Thymus (tissue), 11 donors: ENCODE data around the gene LOXHD1. TPM values are rescaled to one million over a fixed set of nuclear protein-coding genes. Genes with fewer than 3 reads are reported as not detected.

Experiments
- DNase-seq, 9 donors: peaks; one replicate each; pipeline ENCODE4 v3.0.0-alpha.2; 2013; ENCODE audit warnings: low spot score in 9 of 9, low read depth in 6 of 9, missing footprints in 1 of 9
- H3K27ac ChIP-seq, 2 donors: one replicate each; pipeline ENCODE4 v1.5.1; 2013; ENCODE audit warnings: control low read depth in 1 of 2, low read depth in 1 of 2, low read length in 1 of 2, mild to moderate bottlenecking in 1 of 2, moderate library complexity in 1 of 2
- H3K27me3 ChIP-seq, 2 donors: one replicate each; pipeline ENCODE4 v1.5.1; 2013; ENCODE audit warnings: low read length in 1 of 2; ENCODE audit not compliant: control insufficient read depth in 2 of 2, insufficient read depth in 1 of 2
- H3K36me3 ChIP-seq, 2 donors: one replicate each; pipeline ENCODE4 v1.5.1; 2013; ENCODE audit warnings: low read length in 1 of 2, mild to moderate bottlenecking in 1 of 2, moderate library complexity in 1 of 2; ENCODE audit not compliant: control insufficient read depth in 2 of 2, insufficient read depth in 2 of 2
- H3K4me1 ChIP-seq, 2 donors: one replicate each; pipeline ENCODE4 v1.5.1; 2013; ENCODE audit warnings: low read length in 2 of 2; ENCODE audit not compliant: control insufficient read depth in 2 of 2, insufficient read depth in 2 of 2
- H3K4me3 ChIP-seq, 2 donors: one replicate each; pipeline ENCODE4 v1.5.1; 2013; ENCODE audit warnings: low read length in 2 of 2, control low read depth in 1 of 2, mild to moderate bottlenecking in 1 of 2
- H3K9me3 ChIP-seq, 2 donors: one replicate each; pipeline ENCODE4 v1.5.1; 2013; ENCODE audit warnings: low read length in 1 of 2, mild to moderate bottlenecking in 1 of 2; ENCODE audit not compliant: control insufficient read depth in 2 of 2, insufficient read depth in 1 of 2
- WGBS: extraction: QIAGEN DNeasy Blood & Tissue Kit; methylation state at CpG from one replicate; pipeline ENCODE4 v1.1.7; 2013; 5-methylcytosine and 5-hydroxymethylcytosine counted together
- polyA plus RNA-seq: library from polyadenylated mRNA; stranded (reverse); fragments of 200-250 nt; gene quantifications from one replicate; pipeline ENCODE4 v1.2.3, GENCODE V29; 2013
- total RNA-seq: library from RNA; stranded (reverse); fragments of 120-200 nt; gene quantifications from one replicate; pipeline ENCODE4 v1.2.4, GENCODE V29; 2013
- donor health status: healthy.

LOXHD1 gene
- total and polyA plus RNA-seq, 2 donors: 0.09 to 0.24 TPM

DNA sequence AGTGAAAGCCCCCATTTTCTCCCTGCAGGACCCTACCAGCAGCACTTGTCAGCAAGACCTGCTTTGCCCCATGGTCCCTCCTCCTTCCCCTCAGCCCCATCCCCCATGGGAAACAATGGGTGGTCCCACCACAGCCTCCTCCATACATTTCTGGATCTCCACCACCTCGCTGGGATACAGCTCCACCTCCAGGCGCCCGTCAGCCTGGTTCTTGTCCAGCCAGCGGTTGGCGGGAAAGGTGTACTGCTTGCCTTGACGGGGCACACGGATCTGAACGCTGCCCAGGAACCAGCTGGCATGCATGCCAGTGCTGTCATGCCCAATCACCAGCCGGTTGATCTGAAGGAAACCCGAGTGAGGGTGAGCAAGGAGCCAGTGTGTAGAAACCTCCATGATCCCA lies 90.9 kb downstream of the LOXHD1 start:
- H3K4me1 ChIP-seq: no peaks in the 10 kb centered on the region
- no peaks in the 10 kb centered on the region for H3K36me3 ChIP-seq
- no peak overlapping the region for H3K27ac ChIP-seq
- DNase-seq: no peak
- WGBS: 96% methylated on average over 10 of the region's 10 CpGs
- H3K9me3 ChIP-seq: no peaks in the 10 kb centered on the region
- H3K27me3 ChIP-seq: no peaks in the 10 kb centered on the region
- H3K4me3 ChIP-seq: no peak overlapping the region

DNA sequence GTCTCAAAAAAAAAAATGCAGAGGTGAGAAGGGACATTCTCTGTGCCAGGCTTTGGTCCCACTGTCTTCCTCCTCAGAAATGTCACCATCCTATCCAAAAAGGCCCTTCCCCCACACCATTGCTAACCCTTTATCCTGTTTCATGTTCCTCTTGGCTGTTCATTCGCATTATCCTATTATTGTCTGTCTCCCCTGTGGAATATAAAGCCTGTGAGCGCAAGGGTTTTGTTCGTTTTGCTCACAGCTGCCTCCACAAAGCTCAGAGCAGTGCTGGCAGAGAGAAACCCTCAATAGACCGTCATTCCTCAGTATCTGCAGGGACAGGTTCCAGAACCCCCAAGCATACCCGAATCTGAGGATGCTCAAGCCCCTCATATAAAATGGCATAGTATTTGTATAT lies 91.8 kb downstream of the LOXHD1 start:
- H3K27ac ChIP-seq: no peak overlapping the region
- H3K4me1 ChIP-seq: no peaks in the 10 kb centered on the region
- no peak overlapping the region for H3K4me3 ChIP-seq
- no peak for DNase-seq
- H3K9me3 ChIP-seq: no peaks in the 10 kb centered on the region
- no peaks in the 10 kb centered on the region for H3K27me3 ChIP-seq
- no peaks in the 10 kb centered on the region for H3K36me3 ChIP-seq
- 94% methylated on average over 5 of the region's 5 CpGs for WGBS

DNA sequence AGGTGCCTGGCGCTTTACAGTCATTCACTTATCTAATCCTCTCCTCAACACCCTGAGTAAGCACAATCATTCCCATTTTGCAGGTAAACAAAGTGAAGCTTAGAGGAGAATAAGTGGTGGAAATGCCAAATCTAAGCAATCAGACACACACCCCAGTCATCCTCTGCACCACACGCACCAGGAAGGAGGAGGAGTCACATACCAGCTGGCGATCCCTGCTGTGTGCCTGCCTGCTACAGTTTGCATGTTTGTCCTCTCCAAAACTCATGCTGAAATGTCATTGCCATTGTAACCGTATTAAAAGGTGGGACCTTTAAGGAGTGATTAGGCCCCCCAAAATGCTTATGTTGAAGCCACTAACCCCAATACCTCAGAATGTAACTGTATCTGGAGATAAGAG lies 93.7 kb downstream of the LOXHD1 start:
- no peaks in the 10 kb centered on the region for H3K36me3 ChIP-seq
- 81% methylated on average over 4 of the region's 4 CpGs for WGBS

DNA sequence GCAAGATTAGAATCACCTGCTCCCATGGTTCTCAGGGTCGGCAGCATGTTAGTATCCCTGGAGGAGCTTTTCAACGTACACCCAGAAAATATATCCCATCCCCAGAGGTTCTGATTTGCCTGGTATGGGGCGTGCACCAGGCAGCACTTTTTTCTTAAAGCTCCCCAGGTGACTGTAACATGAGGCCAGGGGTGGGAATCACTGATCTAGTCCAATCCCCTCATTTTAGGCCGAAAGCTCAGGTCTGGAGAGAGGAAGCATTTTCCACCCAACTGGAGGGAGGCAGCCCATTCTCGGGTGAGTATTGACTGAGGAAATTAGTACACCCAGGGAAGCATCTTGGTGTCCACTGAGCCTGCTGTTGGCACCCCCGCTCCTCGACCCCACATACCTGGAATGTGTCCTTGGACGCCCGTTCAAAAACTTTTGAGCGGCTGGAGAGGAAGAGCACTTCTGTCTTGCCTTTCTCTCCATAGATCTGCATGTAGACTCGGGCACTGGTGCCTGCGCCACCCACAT lies 94.3 kb downstream of the LOXHD1 start:
- Histone ChIP-seq H3K36me3 (no peaks in the 10 kb centered on the region), H3K4me1 (no peaks in the 10 kb centered on the region), H3K27ac (no peak overlapping the region), H3K27me3 (no peaks in the 10 kb centered on the region), H3K9me3 (no peaks in the 10 kb centered on the region), H3K4me3 (no peak overlapping the region)
- 92% methylated on average over 12 of the region's 12 CpGs for WGBS
- DNase-seq: no peak

More for the DNA sequence above, 93.7 kb downstream of the LOXHD1 start:
- H3K4me1 ChIP-seq: no peaks in the 10 kb centered on the region
- no peak overlapping the region for H3K27ac ChIP-seq
- H3K9me3 ChIP-seq: no peaks in the 10 kb centered on the region
- DNase-seq: no peak
- H3K27me3 ChIP-seq: no peaks in the 10 kb centered on the region
- no peak overlapping the region for H3K4me3 ChIP-seq

DNA sequence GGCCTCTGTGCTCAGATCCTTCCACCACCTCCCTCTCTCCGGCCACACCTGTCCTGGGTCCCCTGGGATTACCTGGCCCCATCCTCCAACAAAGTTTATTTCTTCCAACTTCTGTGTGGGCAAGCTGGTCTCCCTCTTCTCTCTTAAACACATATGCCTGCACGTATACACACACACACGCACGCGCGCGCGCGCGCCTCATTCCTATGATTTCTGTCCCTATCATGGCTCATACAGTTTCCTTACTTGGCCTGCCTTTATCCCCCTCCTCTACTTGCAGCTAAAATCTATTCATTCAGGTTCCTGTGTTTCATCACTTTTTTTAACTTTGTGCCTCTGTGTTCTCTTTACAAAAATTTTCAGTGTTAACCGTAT lies 96.4 kb downstream of the LOXHD1 start:
- Histone ChIP-seq H3K9me3 (no peaks in the 10 kb centered on the region), H3K36me3 (no peaks in the 10 kb centered on the region), H3K4me1 (no peaks in the 10 kb centered on the region), H3K27ac (no peak overlapping the region), H3K27me3 (no peaks in the 10 kb centered on the region), H3K4me3 (no peak overlapping the region)
- no peak for DNase-seq
- 92% methylated on average over 11 of the region's 11 CpGs for WGBS

DNA sequence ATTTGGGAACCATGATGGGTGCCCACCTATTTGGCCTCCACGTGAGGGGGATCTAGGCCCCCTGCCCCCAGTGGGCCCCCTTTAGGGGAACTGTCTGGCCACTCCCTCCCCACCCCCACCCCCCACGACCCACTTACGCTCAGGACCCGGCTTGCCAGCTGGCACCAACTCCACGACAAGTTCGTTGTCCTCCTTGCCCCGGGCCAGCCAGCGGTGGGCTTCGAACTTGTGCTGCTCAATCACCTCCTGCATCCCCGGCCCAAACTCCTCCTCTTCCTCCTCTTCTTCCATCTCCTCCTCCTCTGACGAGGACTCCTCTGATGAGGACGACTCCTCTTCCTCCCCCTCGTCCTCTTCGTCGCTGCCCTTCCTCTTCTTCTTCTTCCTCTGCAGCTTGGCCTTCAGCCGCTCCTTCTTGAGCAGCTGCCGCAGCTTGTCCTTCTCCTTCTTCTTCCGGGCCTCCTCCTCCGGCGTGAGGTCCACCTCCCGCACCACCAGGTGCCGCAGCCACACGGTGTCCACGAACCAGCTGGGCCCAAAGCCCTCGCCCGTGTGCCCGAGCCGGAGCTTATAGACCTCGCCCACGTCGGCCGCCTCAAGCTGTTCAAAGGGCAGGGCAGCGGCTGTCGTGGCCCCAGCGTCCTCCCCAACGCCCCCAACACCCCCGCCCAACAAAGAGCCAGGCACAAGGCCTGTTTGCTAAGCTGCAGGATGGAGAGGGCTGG lies 96.9 kb downstream of the LOXHD1 start:
- WGBS: 94% methylated on average over 37 of the region's 37 CpGs
- DNase-seq: no peak
- H3K9me3 ChIP-seq: no peaks in the 10 kb centered on the region

DNA sequence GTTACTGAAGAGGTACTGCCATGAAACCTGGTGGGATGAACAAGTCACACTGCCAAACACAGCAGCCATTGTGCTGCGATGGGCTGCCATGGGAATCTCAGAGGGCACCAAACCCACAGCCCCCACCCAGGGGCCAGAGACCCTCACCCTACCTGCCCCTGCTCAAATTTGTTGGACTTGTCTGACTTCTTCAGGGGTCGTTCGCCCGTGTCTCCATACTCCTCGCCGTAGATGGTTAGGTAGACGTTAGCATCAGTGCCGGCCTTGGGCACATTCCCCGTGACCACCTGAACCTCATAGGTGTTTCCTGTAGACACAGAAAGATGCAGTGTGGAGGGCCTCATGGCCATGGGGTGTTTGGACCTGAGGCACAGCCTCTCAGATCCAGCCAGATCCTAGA lies 97.7 kb downstream of the LOXHD1 start:
- H3K36me3 ChIP-seq: no peaks in the 10 kb centered on the region
- no peak overlapping the region for H3K4me3 ChIP-seq
- H3K27ac ChIP-seq: no peak overlapping the region
- no peaks in the 10 kb centered on the region for H3K4me1 ChIP-seq
- no peaks in the 10 kb centered on the region for H3K9me3 ChIP-seq
- no peak for DNase-seq
- WGBS: 97% methylated on average over 9 of the region's 9 CpGs
- no peaks in the 10 kb centered on the region for H3K27me3 ChIP-seq

More for the DNA sequence above, 96.9 kb downstream of the LOXHD1 start:
- H3K4me1 ChIP-seq: no peaks in the 10 kb centered on the region
- H3K4me3 ChIP-seq: no peak overlapping the region
- H3K27me3 ChIP-seq: no peaks in the 10 kb centered on the region
- no peaks in the 10 kb centered on the region for H3K36me3 ChIP-seq
- H3K27ac ChIP-seq: no peak overlapping the region

DNA sequence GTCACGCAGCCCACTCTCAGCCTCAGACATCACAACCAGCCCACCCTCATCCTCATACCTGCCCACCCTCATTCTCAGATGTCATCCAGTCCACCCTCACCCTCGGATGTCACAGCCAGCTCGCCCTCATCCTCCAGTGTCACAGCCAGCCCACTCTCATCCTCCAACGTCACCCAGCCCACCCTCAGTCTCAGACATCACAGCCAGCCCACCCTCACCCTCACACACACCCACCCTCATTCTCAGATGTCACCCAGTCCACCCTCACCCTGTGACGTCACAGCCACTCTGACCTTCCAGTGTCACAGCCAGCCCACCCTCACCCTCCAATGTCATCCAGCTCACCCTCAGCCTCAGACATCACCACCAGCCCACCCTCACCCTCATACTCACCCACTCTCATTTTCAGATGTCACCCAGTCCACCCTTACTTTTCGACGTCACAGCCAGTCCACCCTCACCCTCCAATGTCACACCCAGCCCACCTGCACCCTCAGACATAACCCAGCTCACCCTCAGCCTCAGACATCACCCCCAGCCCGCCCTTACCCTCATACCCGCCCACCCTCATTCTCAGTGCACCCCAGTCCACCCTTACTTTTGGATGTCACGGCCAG lies 100.3 kb downstream of the LOXHD1 start:
- Histone ChIP-seq H3K9me3 (no peaks in the 10 kb centered on the region), H3K4me1 (no peaks in the 10 kb centered on the region), H3K27ac (no peak overlapping the region), H3K4me3 (no peak overlapping the region), H3K36me3 (no peaks in the 10 kb centered on the region), H3K27me3 (no peaks in the 10 kb centered on the region)
- DNase-seq: no peak
- WGBS: 94% methylated on average over 10 of the region's 10 CpGs

DNA sequence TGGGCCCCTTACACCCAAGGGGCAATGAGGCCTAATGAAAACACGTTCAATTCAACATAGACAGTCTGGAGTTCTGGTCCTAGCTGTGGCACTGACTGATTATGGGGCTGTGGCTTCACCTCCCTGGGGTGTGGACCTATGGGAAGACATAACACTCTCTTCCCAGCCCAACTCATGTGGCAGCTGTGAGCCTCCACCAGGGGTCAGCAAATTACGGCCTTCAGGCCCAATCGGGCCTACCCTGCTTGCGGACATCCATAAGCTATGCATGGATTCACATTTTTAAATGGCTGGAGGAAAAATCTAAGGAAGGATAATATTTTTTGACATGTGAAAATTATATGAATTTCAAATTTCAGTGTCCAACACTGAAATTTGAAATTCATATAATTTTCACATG lies 101.3 kb downstream of the LOXHD1 start:
- Histone ChIP-seq H3K36me3 (no peaks in the 10 kb centered on the region), H3K27me3 (no peaks in the 10 kb centered on the region), H3K27ac (no peak overlapping the region), H3K4me1 (no peaks in the 10 kb centered on the region), H3K9me3 (no peaks in the 10 kb centered on the region), H3K4me3 (no peak overlapping the region)
- no peak for DNase-seq
- WGBS: 66% methylated on average over 4 of the region's 4 CpGs
